Skin of body (tissue), 2 donors: ENCODE data around the gene TNFRSF11A. TPM values are rescaled to one million over a fixed set of nuclear protein-coding genes. Genes with fewer than 3 reads are reported as not detected.

Source experiments
- DNase-seq: peaks from one replicate; lab custom pipeline; 2025; lab: John Stamatoyannopoulos, UW
- total RNA-seq: library from RNA; depleted of rRNA; stranded (reverse); fragments of >200 nt; gene quantifications from one replicate; pipeline ENCODE4 v1.2.3, GENCODE V29; 2014

TNFRSF11A gene
- total RNA-seq, 1 donor from 2014 or later = 3.0 TPM

DNA sequence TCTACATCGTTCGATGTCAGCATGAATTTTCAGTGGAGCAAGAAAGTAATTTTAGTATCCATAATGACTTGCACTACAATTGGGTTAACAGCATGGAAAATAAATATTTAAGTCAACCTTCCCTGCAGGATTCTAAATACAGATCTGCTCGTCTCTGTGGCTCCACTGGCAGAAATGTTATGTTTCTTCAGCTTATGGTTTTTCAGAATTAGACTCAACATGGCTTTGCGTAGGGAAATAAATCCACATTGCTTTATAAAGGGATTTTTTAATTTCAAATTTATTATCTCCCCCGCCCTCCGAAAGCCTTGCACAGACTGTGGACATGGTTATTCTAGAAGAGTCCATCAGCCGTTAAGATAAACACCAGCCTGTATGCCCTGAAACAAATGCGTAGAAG lies 18.2 kb downstream of the TNFRSF11A start:
- no peak for DNase-seq

DNA sequence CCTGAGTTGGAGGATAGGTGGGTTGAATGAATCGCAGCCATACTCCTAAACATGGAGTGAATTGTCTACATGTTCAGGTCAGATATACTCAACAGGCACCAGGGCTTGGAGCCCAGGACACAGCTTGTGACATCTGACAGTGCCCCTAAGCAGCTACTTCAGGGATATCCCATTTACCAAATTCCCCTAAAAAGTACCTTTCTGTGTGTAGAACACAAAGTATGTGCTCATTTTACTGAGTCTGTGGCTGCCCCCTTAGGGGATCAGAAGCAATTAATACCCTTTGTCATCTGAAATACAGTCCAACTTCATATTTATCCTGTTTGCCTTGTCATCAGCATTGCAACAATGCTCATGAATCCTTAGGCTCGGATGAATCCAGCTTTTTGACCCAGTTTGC lies 20.8 kb downstream of the TNFRSF11A start:
- DNase-seq = no peak

- DNase-seq = no peak
These were observed 21.4 kb downstream of the TNFRSF11A start for GRCh38 chr18:62346333-62347088.

GRCh38 chr18:62347089-62347506 lies 22.0 kb downstream of the TNFRSF11A start:
- DNase-seq = no peak

- DNase-seq = no peak
These were observed 23.4 kb downstream of the TNFRSF11A start for GRCh38 chr18:62348474-62348873.

GRCh38 chr18:62353170-62353569 lies 28.1 kb downstream of the TNFRSF11A start:
- DNase-seq = no peak

GRCh38 chr18:62354151-62354550 lies 29.0 kb downstream of the TNFRSF11A start:
- no peak for DNase-seq

- no peak for DNase-seq
These were observed 32.1 kb downstream of the TNFRSF11A start for GRCh38 chr18:62357079-62357719.

DNA sequence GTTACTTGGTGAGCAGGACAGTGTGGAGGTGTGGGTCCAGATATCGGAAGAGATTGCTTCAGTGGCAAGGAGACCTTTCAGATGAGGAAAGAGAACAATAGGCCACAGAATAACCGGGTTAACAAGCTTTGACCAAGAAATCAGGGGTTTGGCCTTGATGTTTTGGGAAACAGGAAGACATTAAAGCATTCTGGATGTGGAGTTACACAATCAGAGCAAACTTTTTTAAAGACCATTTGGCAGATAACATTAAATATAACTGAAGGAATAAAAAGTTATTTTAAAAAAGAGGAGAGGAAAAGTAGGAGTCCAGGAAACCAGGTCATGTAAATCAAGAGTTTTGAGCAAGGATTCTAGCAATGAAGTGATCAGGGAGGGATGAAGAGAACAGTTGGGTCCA lies 35.7 kb downstream of the TNFRSF11A start:
- DNase-seq = no peak

GRCh38 chr18:62361288-62361687 lies 36.2 kb downstream of the TNFRSF11A start:
- DNase-seq = no peak

- no peak for DNase-seq
These were observed 39.4 kb downstream of the TNFRSF11A start for GRCh38 chr18:62364558-62364957.

DNA sequence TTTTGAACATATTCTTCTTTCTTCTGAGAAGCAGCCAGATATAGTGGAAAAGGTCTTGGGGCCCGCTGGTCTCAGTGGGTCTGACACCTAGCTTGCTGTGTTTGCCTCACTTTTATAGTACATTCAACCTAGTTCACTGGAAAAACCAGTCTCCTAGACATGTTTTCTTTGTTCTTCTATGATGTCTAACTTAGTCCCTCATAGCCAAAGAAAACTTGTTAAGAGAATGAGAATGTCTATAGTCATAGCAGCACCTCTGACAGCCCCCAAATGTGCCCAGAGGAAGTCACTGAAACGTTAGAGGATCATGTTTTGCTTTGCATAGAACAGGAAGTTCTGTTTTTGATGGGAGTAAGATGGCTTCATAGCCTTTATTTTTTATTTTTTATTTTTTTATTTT lies 40.3 kb downstream of the TNFRSF11A start:
- DNase-seq = no peak

DNA sequence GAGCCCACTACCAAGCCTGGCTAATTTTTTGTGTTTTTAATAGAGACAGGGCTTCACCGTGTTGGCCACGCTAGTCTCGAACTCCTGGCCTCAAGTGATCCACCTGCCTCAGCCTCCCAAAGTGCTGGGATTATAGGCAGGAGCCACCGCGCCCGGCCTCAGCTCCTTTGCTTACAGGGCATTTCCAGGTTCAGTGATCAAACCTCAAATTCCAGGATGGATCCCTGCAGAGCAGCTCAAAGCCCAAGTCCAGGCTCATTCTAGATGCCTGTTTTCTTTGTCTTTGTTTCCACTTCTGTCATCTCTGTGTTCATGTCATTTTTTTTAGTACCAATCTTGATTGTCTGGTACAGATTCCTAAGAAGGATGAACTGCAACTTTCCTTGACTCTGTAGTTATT lies 41.9 kb downstream of the TNFRSF11A start:
- no peak for DNase-seq

GRCh38 chr18:62368100-62368499 lies 43.0 kb downstream of the TNFRSF11A start:
- DNase-seq = no peak

DNA sequence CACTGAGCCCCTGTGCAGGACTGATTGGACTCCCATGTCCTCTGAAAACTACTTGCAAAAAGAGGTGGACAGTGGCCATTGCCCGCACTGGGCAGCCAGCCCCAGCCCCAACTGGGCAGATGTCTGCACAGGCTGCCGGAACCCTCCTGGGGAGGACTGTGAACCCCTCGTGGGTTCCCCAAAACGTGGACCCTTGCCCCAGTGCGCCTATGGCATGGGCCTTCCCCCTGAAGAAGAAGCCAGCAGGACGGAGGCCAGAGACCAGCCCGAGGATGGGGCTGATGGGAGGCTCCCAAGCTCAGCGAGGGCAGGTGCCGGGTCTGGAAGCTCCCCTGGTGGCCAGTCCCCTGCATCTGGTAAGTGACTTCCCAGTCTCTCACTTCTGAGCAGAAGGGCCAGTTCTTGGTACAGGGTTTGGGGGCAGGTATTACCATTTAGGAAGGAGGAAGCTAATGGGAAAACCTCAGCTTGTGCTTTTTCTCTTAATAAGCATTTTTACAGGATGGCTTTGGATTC lies 44.1 kb downstream of the TNFRSF11A start:
- no peak for DNase-seq

DNA sequence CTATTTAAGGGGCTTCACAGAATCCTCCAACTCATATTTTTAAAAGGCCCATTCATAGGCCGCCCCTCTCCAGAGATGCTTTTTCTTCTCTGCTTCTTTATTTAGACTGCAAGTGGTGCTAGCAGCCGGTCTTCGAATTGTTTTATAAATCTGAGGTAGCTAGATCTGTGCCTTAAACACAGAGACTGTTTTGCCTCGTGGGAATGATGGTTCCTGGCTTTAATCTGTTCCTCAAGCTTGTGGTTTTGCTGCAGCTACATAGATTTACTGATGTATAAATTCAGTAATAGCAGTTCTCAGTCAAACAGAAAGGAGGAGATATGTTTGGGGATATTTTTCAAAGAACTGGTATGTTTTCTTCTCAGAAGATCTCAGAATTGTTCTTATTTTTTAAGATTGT lies 45.3 kb downstream of the TNFRSF11A start:
- DNase-seq = peak; percentile 0

- DNase-seq = no peak
These were observed 46.3 kb downstream of the TNFRSF11A start for GRCh38 chr18:62371436-62371835.

- no peak for DNase-seq
These were observed 47.0 kb downstream of the TNFRSF11A start for GRCh38 chr18:62372156-62372555.

DNA sequence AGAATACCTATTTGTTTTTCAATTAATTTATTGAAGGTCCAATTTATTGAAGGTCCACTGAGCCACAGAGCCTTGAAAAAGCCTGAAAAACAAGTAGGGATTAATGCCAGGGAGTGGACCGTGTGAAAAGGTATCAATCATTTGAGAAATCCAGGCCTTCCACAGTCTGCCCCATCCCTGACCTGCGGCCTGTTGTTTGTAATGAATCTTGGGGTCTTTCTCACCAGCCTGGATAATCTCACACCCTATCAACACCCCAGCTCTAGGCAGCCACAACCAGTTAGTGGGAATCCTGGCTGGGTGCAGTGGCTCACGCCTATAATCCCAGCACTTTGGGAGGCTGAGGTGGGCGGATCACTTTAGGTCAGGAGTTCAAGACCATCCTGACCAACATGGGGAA lies 47.8 kb downstream of the TNFRSF11A start:
- no peak for DNase-seq

DNA sequence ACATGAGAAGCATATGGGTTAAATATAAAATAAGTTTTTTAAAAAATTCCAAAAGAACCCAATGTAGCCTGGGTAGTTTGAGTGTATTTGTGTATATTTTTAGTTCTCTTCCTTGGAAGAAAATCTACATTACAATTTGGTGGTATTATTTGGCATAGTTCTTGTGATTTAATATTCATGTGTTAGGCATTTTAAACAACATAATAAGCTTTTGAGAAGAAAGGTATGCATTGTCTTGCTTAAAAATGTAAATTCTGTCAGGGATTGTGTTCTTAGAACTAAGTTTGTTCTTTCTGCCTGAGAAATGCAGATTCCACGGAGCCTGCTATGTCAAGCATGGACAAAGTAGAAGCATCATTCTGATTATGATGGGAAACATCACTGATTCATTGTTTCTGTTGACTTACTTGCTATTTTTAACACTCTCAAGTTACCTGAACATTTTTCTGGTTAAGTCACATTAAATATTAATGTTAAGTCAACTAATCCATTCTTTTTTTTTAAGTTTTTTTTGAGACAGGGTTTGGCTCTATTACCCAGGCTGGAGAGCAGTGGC lies 49.4 kb downstream of the TNFRSF11A start:
- no peak for DNase-seq

DNA sequence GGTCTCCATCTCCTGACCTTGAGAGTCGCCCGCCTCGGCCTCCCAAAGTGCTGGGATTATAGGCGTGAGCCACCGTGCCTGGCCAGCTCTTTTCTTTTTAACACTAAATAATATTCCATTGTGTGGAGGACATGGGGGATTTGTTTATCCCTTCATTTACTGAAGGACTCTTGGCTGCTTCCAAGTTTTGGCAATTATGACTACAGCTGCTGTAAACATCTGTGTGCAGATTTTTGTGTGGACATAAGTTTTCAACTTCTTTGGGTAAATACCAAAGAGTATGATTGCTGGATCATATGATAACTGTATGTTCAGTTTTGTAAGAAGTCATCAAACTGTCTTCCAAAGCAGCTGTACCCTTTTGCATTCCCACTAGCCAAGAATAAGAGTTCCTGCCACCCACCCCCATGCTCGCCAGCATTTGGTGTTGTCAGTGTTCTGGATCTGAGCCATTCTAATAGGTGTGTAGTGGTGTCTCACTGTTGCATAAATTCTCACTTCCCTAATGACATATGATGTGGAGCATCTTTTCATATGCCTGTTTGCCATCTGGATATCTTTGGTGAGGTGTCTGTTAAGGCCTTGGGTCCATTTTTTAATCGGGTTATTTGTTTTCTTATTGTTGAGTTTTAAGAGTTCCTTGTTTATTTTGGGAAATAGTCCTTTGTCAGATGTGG lies 52.2 kb downstream of the TNFRSF11A start:
- peak; percentile 4 for DNase-seq

DNA sequence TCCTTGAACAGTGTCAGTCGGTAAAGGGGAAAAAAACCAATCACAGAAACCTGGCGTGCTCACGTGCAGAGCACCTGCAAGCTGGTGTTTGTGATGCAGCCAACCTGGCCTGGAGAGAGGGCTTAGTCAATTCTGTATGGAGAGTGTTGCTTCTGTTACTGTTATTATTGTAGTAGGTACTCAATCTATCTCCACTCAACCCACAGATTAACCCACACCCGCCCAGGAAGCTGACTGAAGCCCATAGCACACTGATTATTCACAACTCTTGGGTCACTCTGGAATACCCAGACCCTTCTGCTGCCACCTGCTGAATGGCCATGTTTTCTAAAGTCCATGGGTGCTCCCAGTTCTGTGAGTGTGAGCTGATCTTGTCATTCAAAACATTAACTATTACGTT lies 53.9 kb downstream of the TNFRSF11A start:
- no peak for DNase-seq
